Measurements from ENCODE around the gene ZNF609. TPM values are rescaled to one million over a fixed set of nuclear protein-coding genes. Genes with fewer than 3 reads are reported as not detected.

Gene ZNF609
- total RNA-seq, 3 donors from 2014 or later (not counting 1 experiment from before 2014, with no cell fraction given), result 40.3 to 59.7 (median 55.3) TPM

DNA sequence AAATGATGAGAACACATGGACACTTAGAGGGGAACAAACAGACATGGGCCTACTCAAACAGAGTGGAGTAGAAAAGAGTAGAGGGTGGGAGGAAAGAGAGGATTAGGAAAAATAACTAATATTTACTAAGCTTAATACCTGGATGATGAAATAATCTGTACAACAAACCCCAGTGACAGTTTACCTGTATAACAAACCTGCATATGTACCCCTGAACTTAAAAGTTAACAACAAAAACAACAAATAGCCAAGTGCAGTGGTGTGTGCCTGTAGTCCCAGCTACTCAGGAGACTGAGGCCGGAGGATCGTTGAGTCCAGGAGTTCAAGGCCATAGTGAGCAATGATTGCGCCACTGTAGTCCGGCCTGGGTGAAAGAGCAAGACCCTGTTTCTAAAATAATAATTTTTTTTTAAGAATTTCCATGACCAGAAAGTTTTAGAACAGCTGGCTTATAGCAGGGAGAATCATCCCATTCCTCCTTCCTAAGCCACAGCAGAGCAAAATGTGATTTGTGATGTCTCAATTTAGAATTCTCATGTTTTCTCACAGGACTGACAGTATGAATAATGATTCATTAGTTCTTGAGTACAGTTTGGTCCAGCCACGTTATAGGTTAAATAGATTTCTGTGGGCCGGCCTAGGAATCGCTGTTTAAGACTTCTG, 150.0 kb downstream of the ZNF609 start:
- no peak overlapping the region for H3K4me3 ChIP-seq (ENCODE audit: low read length)
- ATAC-seq, result no peak
- H3K27ac Mint-ChIP-seq, result peak overlapping the region; percentile 56 to 70
- H3K4me1 ChIP-seq (ENCODE audit: control insufficient read depth, insufficient read depth, low read length), result no peaks in the 10 kb centered on the region
- no peaks in the 10 kb centered on the region for H3K27me3 ChIP-seq (ENCODE audit: control insufficient read depth, insufficient read depth, low read length)
- no peaks in the 10 kb centered on the region for H3K36me3 Mint-ChIP-seq
- intact Hi-C loops (cut with micrococcal nuclease), result no loop called here
- H3K4me3 Mint-ChIP-seq, result no peak overlapping the region
- H3K9me3 ChIP-seq (ENCODE audit: control insufficient read depth, insufficient read depth, low read length), result no peaks in the 10 kb centered on the region
- peaks cover 20 to 21% of the 10 kb centered on the region in 2 donors for H3K4me1 Mint-ChIP-seq
- 81% methylated on average over 7 of the region's 7 CpGs for WGBS (ENCODE audit: insufficient coverage)
- H3K27me3 Mint-ChIP-seq (ENCODE audit: low read depth in 2 of 2), result no peaks in the 10 kb centered on the region
- TF ChIP-seq, protein P1, sequence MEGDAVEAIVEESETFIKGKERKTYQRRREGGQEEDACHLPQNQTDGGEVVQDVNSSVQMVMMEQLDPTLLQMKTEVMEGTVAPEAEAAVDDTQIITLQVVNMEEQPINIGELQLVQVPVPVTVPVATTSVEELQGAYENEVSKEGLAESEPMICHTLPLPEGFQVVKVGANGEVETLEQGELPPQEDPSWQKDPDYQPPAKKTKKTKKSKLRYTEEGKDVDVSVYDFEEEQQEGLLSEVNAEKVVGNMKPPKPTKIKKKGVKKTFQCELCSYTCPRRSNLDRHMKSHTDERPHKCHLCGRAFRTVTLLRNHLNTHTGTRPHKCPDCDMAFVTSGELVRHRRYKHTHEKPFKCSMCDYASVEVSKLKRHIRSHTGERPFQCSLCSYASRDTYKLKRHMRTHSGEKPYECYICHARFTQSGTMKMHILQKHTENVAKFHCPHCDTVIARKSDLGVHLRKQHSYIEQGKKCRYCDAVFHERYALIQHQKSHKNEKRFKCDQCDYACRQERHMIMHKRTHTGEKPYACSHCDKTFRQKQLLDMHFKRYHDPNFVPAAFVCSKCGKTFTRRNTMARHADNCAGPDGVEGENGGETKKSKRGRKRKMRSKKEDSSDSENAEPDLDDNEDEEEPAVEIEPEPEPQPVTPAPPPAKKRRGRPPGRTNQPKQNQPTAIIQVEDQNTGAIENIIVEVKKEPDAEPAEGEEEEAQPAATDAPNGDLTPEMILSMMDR (IDR thresholded peaks at IDR 0.05), result no peak
- no peak for DNase-seq
- no peaks in the 10 kb centered on the region for H3K36me3 ChIP-seq (ENCODE audit: control insufficient read depth, insufficient read depth, low read length)
- H3K9me3 Mint-ChIP-seq, result no peaks in the 10 kb centered on the region
- H3K27ac ChIP-seq (ENCODE audit: low read length), result no peak overlapping the region

DNA sequence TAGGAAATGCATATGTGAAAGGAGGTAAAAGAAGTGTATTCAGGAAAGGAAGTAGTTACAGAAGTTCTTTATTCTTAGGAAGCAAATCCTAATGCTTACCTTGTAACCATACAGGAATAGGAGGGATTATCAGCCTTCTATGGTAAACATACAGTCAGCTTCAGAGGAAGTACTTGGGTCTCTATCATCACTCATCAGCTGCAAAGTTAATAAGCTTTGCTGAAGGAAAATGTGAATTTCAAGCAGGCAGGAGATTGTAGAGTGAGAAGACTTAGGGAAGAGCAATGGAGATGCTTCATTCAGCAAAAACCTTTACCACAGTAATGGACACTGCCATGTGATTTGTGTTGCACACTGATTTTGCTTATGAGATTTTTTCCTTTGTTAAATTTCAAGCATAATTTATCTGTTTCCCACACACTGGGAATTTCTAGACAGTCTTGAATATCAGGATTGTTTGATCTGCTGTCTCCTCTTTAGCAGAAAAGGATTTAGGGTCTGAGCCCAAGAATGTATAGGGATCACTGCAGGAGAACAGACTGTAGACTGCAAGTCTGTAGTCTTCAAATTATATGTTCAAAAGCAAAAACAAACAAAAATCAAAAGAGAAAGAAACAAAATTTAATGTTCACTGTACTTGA, 150.8 kb downstream of the ZNF609 start:
- no peaks in the 10 kb centered on the region for H3K4me1 ChIP-seq (ENCODE audit: control insufficient read depth, insufficient read depth, low read length)
- DNase-seq (no peak), ATAC-seq (no peak)
- Mint-ChIP-seq H3K27ac (peak overlapping the region; percentile 56 to 70), H3K9me3 (no peaks in the 10 kb centered on the region), H3K4me1 (peaks cover 21 to 28% of the 10 kb centered on the region in 2 donors), H3K4me3 (no peak overlapping the region), H3K36me3 (no peaks in the 10 kb centered on the region), H3K27me3 (ENCODE audit: low read depth in 2 of 2) (no peaks in the 10 kb centered on the region)
- no peak overlapping the region for H3K4me3 ChIP-seq (ENCODE audit: low read length)
- H3K27me3 ChIP-seq (ENCODE audit: control insufficient read depth, insufficient read depth, low read length), result no peaks in the 10 kb centered on the region
- no peaks in the 10 kb centered on the region for H3K9me3 ChIP-seq (ENCODE audit: control insufficient read depth, insufficient read depth, low read length)
- TF ChIP-seq, protein P1 (IDR thresholded peaks at IDR 0.05), result no peak
- intact Hi-C loops (cut with micrococcal nuclease), result no loop called here
- H3K36me3 ChIP-seq (ENCODE audit: control insufficient read depth, insufficient read depth, low read length), result no peaks in the 10 kb centered on the region
- no peak overlapping the region for H3K27ac ChIP-seq (ENCODE audit: low read length)

DNA sequence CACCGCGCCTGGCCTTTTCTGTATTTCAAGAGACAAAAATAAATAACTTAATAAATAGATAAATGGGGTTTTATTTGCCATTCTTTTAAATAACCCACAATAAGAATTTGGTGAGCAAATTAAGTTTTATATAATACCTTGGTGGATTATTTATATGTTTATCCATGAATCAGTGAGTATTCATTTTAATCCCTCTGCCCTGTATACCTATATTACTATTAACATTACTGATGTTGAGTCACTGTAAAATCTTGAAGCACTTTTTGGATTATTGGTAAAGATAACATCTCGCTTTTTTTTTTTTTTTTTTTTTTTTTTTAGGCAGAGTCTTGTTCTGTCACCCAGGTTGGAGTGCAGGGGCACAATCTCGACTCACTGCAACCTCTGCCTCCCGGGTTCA, 154.1 kb downstream of the ZNF609 start:
- Mint-ChIP-seq H3K27me3 (ENCODE audit: low read depth in 2 of 2) (no peaks in the 10 kb centered on the region), H3K9me3 (no peaks in the 10 kb centered on the region), H3K4me3 (no peak overlapping the region), H3K36me3 (no peaks in the 10 kb centered on the region), H3K27ac (no peak overlapping the region), H3K4me1 (peaks cover 20 to 34% of the 10 kb centered on the region in 2 donors)
- WGBS (ENCODE audit: insufficient coverage), result 97% methylated on average over 3 of the region's 5 CpGs
- TF ChIP-seq, protein P1 (IDR thresholded peaks at IDR 0.05), result no peak
- Histone ChIP-seq H3K4me1 (ENCODE audit: control insufficient read depth, insufficient read depth, low read length) (peaks cover 3% of the 10 kb centered on the region), H3K27ac (ENCODE audit: low read length) (no peak overlapping the region), H3K36me3 (ENCODE audit: control insufficient read depth, insufficient read depth, low read length) (no peaks in the 10 kb centered on the region), H3K4me3 (ENCODE audit: low read length) (no peak overlapping the region), H3K27me3 (ENCODE audit: control insufficient read depth, insufficient read depth, low read length) (no peaks in the 10 kb centered on the region), H3K9me3 (ENCODE audit: control insufficient read depth, insufficient read depth, low read length) (no peaks in the 10 kb centered on the region)
- intact Hi-C loops (cut with micrococcal nuclease), result no loop called here
- DNase-seq, result no peak
- no peak for ATAC-seq
